PC-9 (cell line): ENCODE measurements around the gene LPCAT2. TPM values are rescaled to one million over a fixed set of nuclear protein-coding genes. Genes with fewer than 3 reads are reported as not detected.

Source experiments
- BruUV-seq: library from RNA; stranded (reverse); fragments of 400-500 nt; replicated peaks from 2 replicates; lab custom pipeline; 2021; lab: Mats Ljungman, UMichigan
- CTCF ChIA-PET: fragments of 300-600 bp; sonication (Branson Sonifier 250); formaldehyde crosslinking; loops from one replicate; lab custom pipeline; 2022; ENCODE audit warnings: antibody characterized with exemption; lab: Charles Lee
- POLR2A ChIA-PET: fragments of 300-600 bp; sonication (Branson Sonifier 250); formaldehyde crosslinking; loops from one replicate; lab custom pipeline; 2022; ENCODE audit warnings: antibody characterized with exemption; ENCODE audit not compliant: unreplicated experiment; lab: Charles Lee
- DNase-seq, 2 experiments: peaks; one replicate each; pipeline versions ENCODE4 v3.0.0 to v3.0.0-alpha.2; 2015 to 2022; ENCODE audit warnings: mixed read lengths in 1 of 2
- H2AFZ ChIP-seq: fragments of 200-600 bp; sonication (generic); 2 replicates; pipeline ENCODE4 v1.8.1; 2017; ENCODE audit warnings: antibody characterized with exemption
- H3F3A ChIP-seq: fragments of 200-600 bp; sonication (generic); 2 replicates; pipeline ENCODE4 v1.8.1; 2017; ENCODE audit warnings: antibody characterized with exemption, mild to moderate bottlenecking, low read depth; ENCODE audit not compliant: insufficient read depth
- H3K27ac ChIP-seq: fragments of 200-600 bp; sonication (generic); 2 replicates; pipeline ENCODE4 v1.6.1; 2016; ENCODE audit warnings: mixed run types
- H3K27me3 ChIP-seq: fragments of 200-600 bp; sonication (generic); 2 replicates; pipeline ENCODE4 v1.6.1; 2016; ENCODE audit warnings: low read depth, mixed run types; ENCODE audit not compliant: insufficient read depth
- H3K36me3 ChIP-seq: fragments of 200-600 bp; sonication (generic); 2 replicates; pipeline ENCODE4 v1.6.1; 2016; ENCODE audit warnings: low read depth, mixed run types
- H3K4me1 ChIP-seq: fragments of 200-600 bp; sonication (generic); replicated peaks from 2 replicates; pipeline ENCODE4 v1.6.1; 2016; ENCODE audit warnings: mixed run types; ENCODE audit not compliant: insufficient read depth
- H3K4me2 ChIP-seq: fragments of 200-600 bp; sonication (generic); 2 replicates; pipeline ENCODE4 v1.6.1; 2017; ENCODE audit warnings: mixed run types
- H3K4me3 ChIP-seq: fragments of 200-600 bp; sonication (generic); 2 replicates; pipeline ENCODE4 v1.6.1; 2016; ENCODE audit warnings: mixed run types
- H3K79me2 ChIP-seq: fragments of 200-600 bp; sonication (generic); 2 replicates; pipeline ENCODE4 v1.6.1; 2017; ENCODE audit warnings: low read depth, mixed run types
- H3K9me2 ChIP-seq: fragments of 200-600 bp; sonication (generic); 2 replicates; pipeline ENCODE4 v1.8.1; 2017; ENCODE audit warnings: mild to moderate bottlenecking; ENCODE audit not compliant: insufficient read depth
- H3K9me3 ChIP-seq: fragments of 200-600 bp; sonication (generic); 2 replicates; pipeline ENCODE4 v1.8.1; 2016; ENCODE audit warnings: low read depth; ENCODE audit not compliant: insufficient read depth
- H4K20me1 ChIP-seq: fragments of 200-600 bp; sonication (generic); 2 replicates; pipeline ENCODE4 v1.8.1; 2017; ENCODE audit not compliant: insufficient read depth
- EZH2 ChIP-seq: fragments of 200-600 bp; sonication (generic); IDR thresholded peaks from 2 replicates; pipeline ENCODE4 v1.8.0; 2017; ENCODE audit warnings: antibody characterized with exemption, low read depth
- intact Hi-C: fragments of 100-400 bp; cut with micrococcal nuclease; formaldehyde crosslinking; loops from one replicate; pipeline ENCODE4 v1.10.0; 2022; ENCODE audit not compliant: unreplicated experiment
- total RNA-seq: library from RNA; stranded (reverse); gene quantifications from 2 replicates; pipeline ENCODE4 v1.2.3, GENCODE V29; 2021
- TF ChIP-seq, protein P1 (sequence below): fragments of 200-600 bp; sonication (generic); conservative IDR thresholded peaks from 2 replicates; pipeline ENCODE4 v1.6.1; 2017; ENCODE audit warnings: mixed run types, antibody characterized with exemption, mild to moderate bottlenecking, moderate library complexity

Gene LPCAT2
- total RNA-seq, 1 experiment from 2014 or later: 87.7 TPM

DNA sequence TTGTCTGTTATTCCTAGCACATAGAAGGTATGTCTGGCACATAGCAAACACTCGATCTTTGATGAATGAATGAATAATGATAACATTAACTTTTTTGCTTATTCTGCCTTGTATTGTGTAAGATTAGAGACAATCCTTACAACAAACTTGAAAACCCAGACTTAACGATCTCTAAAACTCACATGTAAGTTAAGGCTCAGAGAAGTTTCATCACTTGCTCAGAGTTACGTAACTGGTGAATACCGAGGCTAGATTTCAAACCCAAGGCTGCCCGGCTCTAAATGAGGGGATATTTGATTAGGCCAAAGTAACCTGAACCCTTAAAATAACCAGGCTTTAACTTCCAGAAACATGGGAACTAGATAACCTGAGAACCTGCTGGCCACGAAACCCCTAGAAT, 79.9 kb downstream of the LPCAT2 start:
- ChIA-PET POLR2A (no interaction called here), CTCF (no interaction called here)
- H4K20me1 ChIP-seq: no peaks in the 10 kb centered on the region
- H3F3A ChIP-seq: no peaks in the 10 kb centered on the region
- H3K4me3 ChIP-seq: no peak overlapping the region
- DNase-seq: no peak
- no peaks in the 10 kb centered on the region for H3K9me3 ChIP-seq
- H3K9me2 ChIP-seq: no peaks in the 10 kb centered on the region
- no peaks in the 10 kb centered on the region for H3K27me3 ChIP-seq
- no peak overlapping the region for H2AFZ ChIP-seq
- no peaks in the 10 kb centered on the region for H3K36me3 ChIP-seq
- intact Hi-C loops: no loop called here
- no peak overlapping the region for H3K27ac ChIP-seq
- no peaks in the 10 kb centered on the region for H3K4me1 ChIP-seq
- TF ChIP-seq, protein P1, sequence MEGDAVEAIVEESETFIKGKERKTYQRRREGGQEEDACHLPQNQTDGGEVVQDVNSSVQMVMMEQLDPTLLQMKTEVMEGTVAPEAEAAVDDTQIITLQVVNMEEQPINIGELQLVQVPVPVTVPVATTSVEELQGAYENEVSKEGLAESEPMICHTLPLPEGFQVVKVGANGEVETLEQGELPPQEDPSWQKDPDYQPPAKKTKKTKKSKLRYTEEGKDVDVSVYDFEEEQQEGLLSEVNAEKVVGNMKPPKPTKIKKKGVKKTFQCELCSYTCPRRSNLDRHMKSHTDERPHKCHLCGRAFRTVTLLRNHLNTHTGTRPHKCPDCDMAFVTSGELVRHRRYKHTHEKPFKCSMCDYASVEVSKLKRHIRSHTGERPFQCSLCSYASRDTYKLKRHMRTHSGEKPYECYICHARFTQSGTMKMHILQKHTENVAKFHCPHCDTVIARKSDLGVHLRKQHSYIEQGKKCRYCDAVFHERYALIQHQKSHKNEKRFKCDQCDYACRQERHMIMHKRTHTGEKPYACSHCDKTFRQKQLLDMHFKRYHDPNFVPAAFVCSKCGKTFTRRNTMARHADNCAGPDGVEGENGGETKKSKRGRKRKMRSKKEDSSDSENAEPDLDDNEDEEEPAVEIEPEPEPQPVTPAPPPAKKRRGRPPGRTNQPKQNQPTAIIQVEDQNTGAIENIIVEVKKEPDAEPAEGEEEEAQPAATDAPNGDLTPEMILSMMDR: no peak
- TF ChIP-seq EZH2: no peak
- H3K4me2 ChIP-seq: no peak overlapping the region
- no TSS peak for BruUV-seq
- H3K79me2 ChIP-seq: no peaks in the 10 kb centered on the region

DNA sequence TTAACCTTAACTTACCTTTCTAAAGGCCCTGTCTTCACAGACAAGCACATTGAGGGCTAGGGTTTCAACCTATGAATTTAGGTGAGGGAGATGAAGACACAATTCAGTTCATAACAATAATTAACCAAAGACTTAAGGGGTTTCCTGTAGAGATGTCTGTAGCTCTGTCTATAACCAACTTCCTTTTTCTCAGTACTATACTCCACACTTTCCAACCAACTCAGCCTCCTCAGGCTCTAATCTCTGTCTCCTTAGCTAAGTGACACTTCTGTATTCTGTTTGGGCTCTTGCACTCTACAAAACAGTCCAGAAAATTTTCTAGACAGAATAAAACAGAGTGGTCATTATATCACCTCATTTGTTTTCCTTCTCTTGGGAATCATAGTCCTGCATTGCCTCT, 83.4 kb downstream of the LPCAT2 start:
- no TSS peak for BruUV-seq
- intact Hi-C loops: no loop called here
- Histone ChIP-seq H3K4me2 (no peak overlapping the region), H3K79me2 (no peaks in the 10 kb centered on the region), H3K27ac (no peak overlapping the region), H3K27me3 (no peaks in the 10 kb centered on the region), H3K9me3 (no peaks in the 10 kb centered on the region), H3K4me1 (no peaks in the 10 kb centered on the region), H4K20me1 (no peaks in the 10 kb centered on the region), H3K36me3 (no peaks in the 10 kb centered on the region), H3K4me3 (no peak overlapping the region), H3F3A (no peaks in the 10 kb centered on the region), H3K9me2 (no peaks in the 10 kb centered on the region), H2AFZ (no peak overlapping the region)
- ChIA-PET CTCF (no interaction called here), POLR2A (no interaction called here)
- no peak for DNase-seq
- TF ChIP-seq EZH2: no peak
- TF ChIP-seq, protein P1: no peak

DNA sequence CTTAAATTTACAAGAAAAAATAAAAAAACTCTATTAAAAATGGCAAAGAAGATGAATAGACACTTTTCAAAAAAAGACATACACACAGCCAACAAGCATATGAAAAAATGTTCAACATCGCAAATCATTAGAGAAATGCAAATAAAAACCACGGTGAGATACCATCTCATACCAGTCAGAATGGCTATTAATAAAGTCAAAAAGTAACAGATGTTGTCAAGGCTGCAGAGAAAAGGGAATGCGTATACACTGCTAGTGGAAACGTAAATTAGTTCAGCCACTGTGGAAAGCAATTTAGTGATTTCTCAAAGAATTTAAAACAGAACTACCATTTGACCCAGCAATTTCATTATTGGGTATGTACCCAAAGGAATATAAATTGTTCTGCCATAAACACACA, 89.1 kb downstream of the LPCAT2 start:
- no peak for DNase-seq
- POLR2A ChIA-PET: no interaction called here

More for the DNA sequence above, 89.1 kb downstream of the LPCAT2 start:
- no peaks in the 10 kb centered on the region for H3K9me2 ChIP-seq
- H2AFZ ChIP-seq: no peak overlapping the region
- TF ChIP-seq EZH2: no peak
- TF ChIP-seq, protein P1: no peak
- no peaks in the 10 kb centered on the region for H3K36me3 ChIP-seq
- no peak overlapping the region for H3K27ac ChIP-seq
- H3F3A ChIP-seq: no peaks in the 10 kb centered on the region
- H3K9me3 ChIP-seq: no peaks in the 10 kb centered on the region
- intact Hi-C loops: no loop called here
- no peaks in the 10 kb centered on the region for H3K27me3 ChIP-seq
- H3K4me3 ChIP-seq: no peak overlapping the region
- H3K4me1 ChIP-seq: no peaks in the 10 kb centered on the region
- no peak overlapping the region for H3K4me2 ChIP-seq
- no TSS peak for BruUV-seq
- no peaks in the 10 kb centered on the region for H3K79me2 ChIP-seq
- CTCF ChIA-PET: no interaction called here
- H4K20me1 ChIP-seq: no peaks in the 10 kb centered on the region
